Measurements from ENCODE around the gene SLC39A7.

The SLC39A7 gene

GRCh38 chr6:33204415-33205190, 3.9 kb downstream of the SLC39A7 start, which contains the start of gene HSD17B8:
TSS of gene HSD17B8 (plus strand) at chr6:33204655. CDS start at chr6:33204669, 14 bp downstream.
- peak within 1 kb of the TSS; percentile 83 for H3K4me2 ChIP-seq (ENCODE audit: low read depth, low read length, poor library complexity, severe bottlenecking)
- no peak for TF ChIP-seq CTCF (conservative IDR thresholded peaks at IDR 0.05; ENCODE audit: low read length)
- TF ChIP-seq EZH2phosphoT487 (IDR thresholded peaks at IDR 0.05; ENCODE audit: borderline replicate concordance) = no peak
- H3K9me3 ChIP-seq (ENCODE audit: insufficient read depth, low read depth, low read length) = no peaks in the 10 kb centered on the region
- H4K20me1 ChIP-seq (ENCODE audit: insufficient read depth, low read length, poor library complexity, severe bottlenecking) = peaks cover 27% of the 10 kb centered on the region
- H3K9ac ChIP-seq (ENCODE audit: low read depth, low read length, poor library complexity, severe bottlenecking) = peak within 1 kb of the TSS; percentile 79
- peak within 1 kb of the TSS; percentile 66; the same call in 1 of the 2 replicates for H2AFZ ChIP-seq (ENCODE audit: low read length)
- peaks cover 14% of the 10 kb centered on the region; the same call in 1 of the 2 replicates for H3K36me3 ChIP-seq (ENCODE audit: insufficient read depth, low read length)
- H3K79me2 ChIP-seq (ENCODE audit: insufficient read depth, low read length) = peaks cover 60% of the 10 kb centered on the region
- no peaks in the 10 kb centered on the region for H3K27me3 ChIP-seq (ENCODE audit: insufficient read depth, low read length, poor library complexity, severe bottlenecking)
- peaks cover 53% of the 10 kb centered on the region for H3K4me1 ChIP-seq (ENCODE audit: insufficient read depth, low read length, poor library complexity, severe bottlenecking)
- no peaks in the 10 kb centered on the region for H3K9me2 ChIP-seq (replicated peaks; ENCODE audit: low read depth, low read length)
- H3K4me3 ChIP-seq (ENCODE audit: low read length, poor library complexity, severe bottlenecking) = peak within 1 kb of the TSS; percentile 95
- 0 out of 2 replicates have a peak, but pooled peaks cover 3% of the 10 kb centered on the region for H3F3A ChIP-seq (ENCODE audit: low read depth)

- Histone ChIP-seq H3K9me3 (ENCODE audit: insufficient read depth, low read depth, low read length) (no peaks in the 10 kb centered on the region), H3K9ac (ENCODE audit: low read depth, low read length, poor library complexity, severe bottlenecking) (peak overlapping the region; percentile 79), H3K79me2 (ENCODE audit: insufficient read depth, low read length) (peaks cover 52% of the 10 kb centered on the region), H3K4me3 (ENCODE audit: low read length, poor library complexity, severe bottlenecking) (peak overlapping the region; percentile 95), H3K27me3 (ENCODE audit: insufficient read depth, low read length, poor library complexity, severe bottlenecking) (no peaks in the 10 kb centered on the region), H4K20me1 (ENCODE audit: insufficient read depth, low read length, poor library complexity, severe bottlenecking) (peaks cover 25% of the 10 kb centered on the region), H3K4me2 (ENCODE audit: low read depth, low read length, poor library complexity, severe bottlenecking) (peak overlapping the region; percentile 83), H3K9me2 (replicated peaks; ENCODE audit: low read depth, low read length) (no peaks in the 10 kb centered on the region), H3K36me3 (ENCODE audit: insufficient read depth, low read length) (peaks cover 14% of the 10 kb centered on the region; the same call in 1 of the 2 replicates), H3K4me1 (ENCODE audit: insufficient read depth, low read length, poor library complexity, severe bottlenecking) (peaks cover 52% of the 10 kb centered on the region), H2AFZ (ENCODE audit: low read length) (peak overlapping the region; percentile 66; the same call in 1 of the 2 replicates), H3F3A (ENCODE audit: low read depth) (0 out of 2 replicates have a peak, but pooled peaks cover 3% of the 10 kb centered on the region)
- TF ChIP-seq EZH2phosphoT487 (IDR thresholded peaks at IDR 0.05; ENCODE audit: borderline replicate concordance) (no peak), CTCF (conservative IDR thresholded peaks at IDR 0.05; ENCODE audit: low read length) (peak; percentile 58)
Measured at GRCh38 chr6:33205191-33206026, 4.7 kb downstream of the SLC39A7 start.

GRCh38 chr6:33206027-33206863, 5.6 kb downstream of the SLC39A7 start:
- Histone ChIP-seq H3K27me3 (ENCODE audit: insufficient read depth, low read length, poor library complexity, severe bottlenecking) (no peaks in the 10 kb centered on the region), H4K20me1 (ENCODE audit: insufficient read depth, low read length, poor library complexity, severe bottlenecking) (peaks cover 23% of the 10 kb centered on the region), H3K9me2 (replicated peaks; ENCODE audit: low read depth, low read length) (no peaks in the 10 kb centered on the region), H3K4me2 (ENCODE audit: low read depth, low read length, poor library complexity, severe bottlenecking) (no peak overlapping the region), H3K9ac (ENCODE audit: low read depth, low read length, poor library complexity, severe bottlenecking) (no peak overlapping the region), H3K36me3 (ENCODE audit: insufficient read depth, low read length) (peaks cover 14% of the 10 kb centered on the region; the same call in 1 of the 2 replicates), H3F3A (ENCODE audit: low read depth) (0 out of 2 replicates have a peak, but pooled peaks cover 3% of the 10 kb centered on the region), H2AFZ (ENCODE audit: low read length) (no peak overlapping the region), H3K79me2 (ENCODE audit: insufficient read depth, low read length) (peaks cover 46% of the 10 kb centered on the region), H3K4me1 (ENCODE audit: insufficient read depth, low read length, poor library complexity, severe bottlenecking) (peaks cover 52% of the 10 kb centered on the region), H3K9me3 (ENCODE audit: insufficient read depth, low read depth, low read length) (no peaks in the 10 kb centered on the region), H3K4me3 (ENCODE audit: low read length, poor library complexity, severe bottlenecking) (no peak overlapping the region)
- TF ChIP-seq EZH2phosphoT487 (IDR thresholded peaks at IDR 0.05; ENCODE audit: borderline replicate concordance) = no peak
- no peak for TF ChIP-seq CTCF (conservative IDR thresholded peaks at IDR 0.05; ENCODE audit: low read length)

All from Loucy (cell line).